HepG2 (cell line): ENCODE results near the gene MUCL3. TPM values are rescaled to one million over a fixed set of nuclear protein-coding genes. Genes with fewer than 3 reads are reported as not detected.

Source experiments
- CREB1 ChIP-seq, 2 experiments: fragments of 450-650 bp in 1 of 2; IDR thresholded peaks; 2 replicates each; pipeline ENCODE4 v1.6.1; 2016 to 2017; ENCODE audit warnings: control low read depth in 1 of 2, mild to moderate bottlenecking in 1 of 2, missing compliant biosample characterization in 1 of 2, missing genetic modification characterization in 1 of 2
- EHMT2 ChIP-seq: fragments of 200-600 bp; sonication (generic); IDR thresholded peaks from 2 replicates; pipeline ENCODE4 v1.7.0; 2017; ENCODE audit warnings: antibody characterized with exemption, low read depth, low read length, borderline replicate concordance
- FOSL1 ChIP-seq: sonication (generic); formaldehyde crosslinking; IDR thresholded peaks from 2 replicates; pipeline ENCODE4 v1.9.0; 2021; ENCODE audit warnings: missing genetic modification reagents, borderline replicate concordance
- JDP2 ChIP-seq: sonication (generic); formaldehyde crosslinking; IDR thresholded peaks from 2 replicates; pipeline ENCODE4 v1.8.1; 2022; ENCODE audit warnings: missing genetic modification reagents, borderline replicate concordance
- MTA3 ChIP-seq: sonication (generic); formaldehyde crosslinking; IDR thresholded peaks from 2 replicates; pipeline ENCODE4 v1.4.0; 2020; ENCODE audit warnings: missing genetic modification reagents
- NFATC3 ChIP-seq: sonication (generic); formaldehyde crosslinking; IDR thresholded peaks from 2 replicates; pipeline ENCODE4 v1.5.1; 2020; ENCODE audit warnings: mild to moderate bottlenecking, missing genetic modification reagents
- PRMT3 ChIP-seq: sonication (generic); formaldehyde crosslinking; IDR thresholded peaks from 2 replicates; pipeline ENCODE4 v1.8.1; 2022; ENCODE audit warnings: low read depth, mild to moderate bottlenecking, moderate library complexity, missing genetic modification reagents, borderline replicate concordance
- RARG ChIP-seq: sonication (generic); formaldehyde crosslinking; IDR thresholded peaks from 2 replicates; pipeline ENCODE4 v1.4.0; 2020; ENCODE audit warnings: low read depth, mild to moderate bottlenecking, missing genetic modification reagents
- RFX1 ChIP-seq: fragments of 450-650 bp; IDR thresholded peaks from 2 replicates; pipeline ENCODE4 v1.6.1; 2017
- SALL1 ChIP-seq: sonication (generic); formaldehyde crosslinking; IDR thresholded peaks from 2 replicates; pipeline ENCODE4 v1.8.0; 2022; ENCODE audit warnings: mild to moderate bottlenecking, missing genetic modification reagents
- SALL2 ChIP-seq: sonication (generic); formaldehyde crosslinking; IDR thresholded peaks from 2 replicates; pipeline ENCODE4 v1.8.1; 2023; ENCODE audit warnings: mild to moderate bottlenecking, missing genetic modification reagents, inconsistent platforms
- ZKSCAN5 ChIP-seq: sonication (generic); formaldehyde crosslinking; IDR thresholded peaks from 2 replicates; pipeline ENCODE4 v1.5.1; 2020; ENCODE audit warnings: mild to moderate bottlenecking, missing genetic modification reagents
- ZNF136 ChIP-seq: sonication (generic); formaldehyde crosslinking; IDR thresholded peaks from 2 replicates; pipeline ENCODE4 v1.8.1; 2022; ENCODE audit warnings: low read depth, mild to moderate bottlenecking, moderate library complexity, missing genetic modification reagents
- ZNF460 ChIP-seq: sonication (generic); formaldehyde crosslinking; IDR thresholded peaks from 2 replicates; pipeline ENCODE4 v1.5.1; 2020; ENCODE audit warnings: missing genetic modification reagents, mild to moderate bottlenecking, borderline replicate concordance
- ZNF484 ChIP-seq: sonication (generic); formaldehyde crosslinking; IDR thresholded peaks from 2 replicates; pipeline ENCODE4 v1.5.1; 2020; ENCODE audit warnings: mild to moderate bottlenecking, low read depth, missing genetic modification reagents, borderline replicate concordance
- ZNF598 ChIP-seq: sonication (generic); formaldehyde crosslinking; IDR thresholded peaks from 2 replicates; pipeline ENCODE4 v1.5.1; 2020; ENCODE audit warnings: mild to moderate bottlenecking, missing genetic modification reagents, borderline replicate concordance
- ZNF652 ChIP-seq: IDR thresholded peaks from 2 replicates; pipeline ENCODE4 v1.6.1; 2016; ENCODE audit warnings: low read depth, borderline replicate concordance
- ZNF761 ChIP-seq: sonication (generic); formaldehyde crosslinking; conservative IDR thresholded peaks from 2 replicates; pipeline ENCODE4 v1.4.0; 2020; ENCODE audit warnings: mild to moderate bottlenecking, missing genetic modification reagents
- ZSCAN29 ChIP-seq: sonication (generic); formaldehyde crosslinking; conservative IDR thresholded peaks from 2 replicates; pipeline ENCODE4 v1.4.0; 2020; ENCODE audit warnings: mild to moderate bottlenecking, missing genetic modification reagents
- polyA plus RNA-seq, 8 experiments: library from polyadenylated mRNA; depleted of rRNA in 3 of 8; stranded (reverse) in 7 of 8; unstranded in 1 of 8; fragments of >200 nt; fragmentation: Illumina TruSeq in 4 of 8; extraction: Trizol in 4 of 8; gene quantifications; 2 replicates each; pipeline versions ENCODE4 v1.2.1 to v1.2.3, GENCODE V29; 2011 to 2016; ENCODE audit warnings: low read depth in 4 of 8, missing spikeins in 1 of 8, mixed read lengths in 1 of 8; ENCODE audit not compliant: insufficient read depth in 1 of 8
- total RNA-seq, 5 experiments: library from RNA; depleted of rRNA; stranded (reverse); fragments of >200 nt; fragmentation: Illumina TruSeq; extraction: Trizol; gene quantifications; 2 replicates each; pipeline ENCODE4 v1.2.3, GENCODE V29; 2016; ENCODE audit warnings: low read depth in 1 of 5
- TF ChIP-seq, protein P1 (sequence below): sonication (generic); formaldehyde crosslinking; IDR thresholded peaks from 2 replicates; pipeline ENCODE4; 2020; ENCODE audit warnings: missing genetic modification reagents, mild to moderate bottlenecking, borderline replicate concordance
- TF ChIP-seq, protein P2 (sequence below): sonication (generic); formaldehyde crosslinking; IDR thresholded peaks from 2 replicates; pipeline ENCODE4 v1.4.0; 2020; ENCODE audit warnings: low read depth, mild to moderate bottlenecking, missing genetic modification reagents
- TF ChIP-seq, protein P3 (sequence below): sonication (generic); formaldehyde crosslinking; IDR thresholded peaks from 2 replicates; pipeline ENCODE4 v1.5.1; 2020; ENCODE audit warnings: mild to moderate bottlenecking, moderate library complexity, missing genetic modification reagents
- TF ChIP-seq, protein P4 (sequence below): sonication (generic); formaldehyde crosslinking; IDR thresholded peaks from 2 replicates; pipeline ENCODE4 v1.4.0; 2020; ENCODE audit warnings: missing genetic modification reagents

Gene MUCL3
- total and polyA plus RNA-seq, 2 of the 13 experiments (the other 11 are each of a cell fraction or from before 2014, with no cell fraction given) = not detected

DNA sequence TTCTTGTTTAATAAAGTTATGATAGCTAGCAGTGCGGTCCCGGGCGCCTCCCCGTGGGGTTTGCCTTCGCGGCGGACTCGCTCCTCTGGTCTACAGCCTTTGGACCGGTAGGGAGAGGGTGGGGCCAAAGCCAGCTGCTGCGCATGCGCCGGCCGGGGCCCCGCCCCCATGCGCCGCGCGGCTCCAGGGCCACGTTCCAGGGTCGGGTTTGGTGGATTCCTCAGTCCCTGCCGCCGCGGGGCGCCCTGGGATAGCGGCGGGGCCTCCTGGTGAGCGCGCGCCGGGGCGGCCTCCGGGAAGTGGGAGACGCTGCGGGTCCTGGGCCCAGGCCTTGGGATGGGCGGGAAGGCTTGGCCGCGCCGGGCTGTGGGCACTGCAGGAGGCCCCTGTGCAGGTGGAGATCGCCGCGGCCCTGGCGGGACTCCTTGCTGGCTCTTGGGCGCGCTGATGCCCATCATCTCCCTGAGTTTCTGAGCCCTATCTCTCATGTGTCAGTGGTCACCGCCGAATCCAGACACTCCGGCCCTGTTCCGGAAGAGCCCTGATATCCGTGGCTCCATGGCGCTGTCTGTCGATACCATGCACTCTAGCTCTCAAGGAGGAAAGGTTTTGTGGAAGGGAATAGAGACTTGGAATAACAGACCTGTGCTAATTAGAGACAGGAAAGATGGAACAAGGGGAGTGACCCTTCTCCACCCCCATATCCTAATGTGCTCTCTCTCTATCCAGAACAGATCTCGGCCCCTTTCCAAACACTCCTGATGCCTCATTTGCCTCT lies 26.5 kb upstream of the MUCL3 start, which contains the start of gene VARS2 (continued):
- no peak for TF ChIP-seq EHMT2
- TF ChIP-seq CREB1 (IDR thresholded peaks at IDR 0.05) = no peak
- no peak for TF ChIP-seq CREB1 (CRISPR knock-in tag; IDR thresholded peaks at IDR 0.05)
- peak; percentile 51; the same call in 1 of the 2 replicates for TF ChIP-seq ZNF598 (CRISPR knock-in tag)
- TF ChIP-seq ZNF136 (CRISPR knock-in tag) = peak; percentile 98; the same call in 1 of the 2 replicates
- TF ChIP-seq, protein P1, sequence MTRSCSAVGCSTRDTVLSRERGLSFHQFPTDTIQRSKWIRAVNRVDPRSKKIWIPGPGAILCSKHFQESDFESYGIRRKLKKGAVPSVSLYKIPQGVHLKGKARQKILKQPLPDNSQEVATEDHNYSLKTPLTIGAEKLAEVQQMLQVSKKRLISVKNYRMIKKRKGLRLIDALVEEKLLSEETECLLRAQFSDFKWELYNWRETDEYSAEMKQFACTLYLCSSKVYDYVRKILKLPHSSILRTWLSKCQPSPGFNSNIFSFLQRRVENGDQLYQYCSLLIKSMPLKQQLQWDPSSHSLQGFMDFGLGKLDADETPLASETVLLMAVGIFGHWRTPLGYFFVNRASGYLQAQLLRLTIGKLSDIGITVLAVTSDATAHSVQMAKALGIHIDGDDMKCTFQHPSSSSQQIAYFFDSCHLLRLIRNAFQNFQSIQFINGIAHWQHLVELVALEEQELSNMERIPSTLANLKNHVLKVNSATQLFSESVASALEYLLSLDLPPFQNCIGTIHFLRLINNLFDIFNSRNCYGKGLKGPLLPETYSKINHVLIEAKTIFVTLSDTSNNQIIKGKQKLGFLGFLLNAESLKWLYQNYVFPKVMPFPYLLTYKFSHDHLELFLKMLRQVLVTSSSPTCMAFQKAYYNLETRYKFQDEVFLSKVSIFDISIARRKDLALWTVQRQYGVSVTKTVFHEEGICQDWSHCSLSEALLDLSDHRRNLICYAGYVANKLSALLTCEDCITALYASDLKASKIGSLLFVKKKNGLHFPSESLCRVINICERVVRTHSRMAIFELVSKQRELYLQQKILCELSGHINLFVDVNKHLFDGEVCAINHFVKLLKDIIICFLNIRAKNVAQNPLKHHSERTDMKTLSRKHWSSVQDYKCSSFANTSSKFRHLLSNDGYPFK (CRISPR knock-in tag) = no peak; the same call in 1 of the 2 replicates
- TF ChIP-seq MTA3 (CRISPR knock-in tag) = no peak
- peak; percentile 53 for TF ChIP-seq ZKSCAN5 (CRISPR knock-in tag)
- TF ChIP-seq ZNF460 (CRISPR knock-in tag) = no peak; the same call in 1 of the 2 replicates
- TF ChIP-seq, protein P2, sequence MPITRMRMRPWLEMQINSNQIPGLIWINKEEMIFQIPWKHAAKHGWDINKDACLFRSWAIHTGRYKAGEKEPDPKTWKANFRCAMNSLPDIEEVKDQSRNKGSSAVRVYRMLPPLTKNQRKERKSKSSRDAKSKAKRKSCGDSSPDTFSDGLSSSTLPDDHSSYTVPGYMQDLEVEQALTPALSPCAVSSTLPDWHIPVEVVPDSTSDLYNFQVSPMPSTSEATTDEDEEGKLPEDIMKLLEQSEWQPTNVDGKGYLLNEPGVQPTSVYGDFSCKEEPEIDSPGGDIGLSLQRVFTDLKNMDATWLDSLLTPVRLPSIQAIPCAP = no peak
- no peak; the same call in 1 of the 2 replicates for TF ChIP-seq ZNF761 (CRISPR knock-in tag)
- TF ChIP-seq RARG (CRISPR knock-in tag) = no peak
- peak; percentile 92 for TF ChIP-seq SALL1 (CRISPR knock-in tag)
- no peak for TF ChIP-seq ZNF484 (CRISPR knock-in tag)
- TF ChIP-seq ZNF652 (CRISPR knock-in tag) = no peak
- TF ChIP-seq, protein P3, sequence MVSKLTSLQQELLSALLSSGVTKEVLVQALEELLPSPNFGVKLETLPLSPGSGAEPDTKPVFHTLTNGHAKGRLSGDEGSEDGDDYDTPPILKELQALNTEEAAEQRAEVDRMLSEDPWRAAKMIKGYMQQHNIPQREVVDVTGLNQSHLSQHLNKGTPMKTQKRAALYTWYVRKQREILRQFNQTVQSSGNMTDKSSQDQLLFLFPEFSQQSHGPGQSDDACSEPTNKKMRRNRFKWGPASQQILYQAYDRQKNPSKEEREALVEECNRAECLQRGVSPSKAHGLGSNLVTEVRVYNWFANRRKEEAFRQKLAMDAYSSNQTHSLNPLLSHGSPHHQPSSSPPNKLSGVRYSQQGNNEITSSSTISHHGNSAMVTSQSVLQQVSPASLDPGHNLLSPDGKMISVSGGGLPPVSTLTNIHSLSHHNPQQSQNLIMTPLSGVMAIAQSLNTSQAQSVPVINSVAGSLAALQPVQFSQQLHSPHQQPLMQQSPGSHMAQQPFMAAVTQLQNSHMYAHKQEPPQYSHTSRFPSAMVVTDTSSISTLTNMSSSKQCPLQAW (CRISPR knock-in tag) = no peak; the same call in 1 of the 2 replicates
- TF ChIP-seq FOSL1 (CRISPR knock-in tag) = no peak
- TF ChIP-seq ZSCAN29 = peak; percentile 89
- TF ChIP-seq SALL2 (CRISPR knock-in tag) = peak; percentile 98
- TF ChIP-seq PRMT3 (CRISPR knock-in tag) = no peak
- no peak for TF ChIP-seq JDP2
- no peak for TF ChIP-seq RFX1
- TF ChIP-seq, protein P4, sequence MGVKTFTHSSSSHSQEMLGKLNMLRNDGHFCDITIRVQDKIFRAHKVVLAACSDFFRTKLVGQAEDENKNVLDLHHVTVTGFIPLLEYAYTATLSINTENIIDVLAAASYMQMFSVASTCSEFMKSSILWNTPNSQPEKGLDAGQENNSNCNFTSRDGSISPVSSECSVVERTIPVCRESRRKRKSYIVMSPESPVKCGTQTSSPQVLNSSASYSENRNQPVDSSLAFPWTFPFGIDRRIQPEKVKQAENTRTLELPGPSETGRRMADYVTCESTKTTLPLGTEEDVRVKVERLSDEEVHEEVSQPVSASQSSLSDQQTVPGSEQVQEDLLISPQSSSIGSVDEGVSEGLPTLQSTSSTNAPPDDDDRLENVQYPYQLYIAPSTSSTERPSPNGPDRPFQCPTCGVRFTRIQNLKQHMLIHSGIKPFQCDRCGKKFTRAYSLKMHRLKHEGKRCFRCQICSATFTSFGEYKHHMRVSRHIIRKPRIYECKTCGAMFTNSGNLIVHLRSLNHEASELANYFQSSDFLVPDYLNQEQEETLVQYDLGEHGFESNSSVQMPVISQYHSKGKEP = peak; percentile 89
- no peak for TF ChIP-seq NFATC3 (CRISPR knock-in tag)
